ENCODE measurements around the gene SLC25A44. TPM values are rescaled to one million over a fixed set of nuclear protein-coding genes. Genes with fewer than 3 reads are reported as not detected.
A peak's percentile ranks its signal among the peaks of the same experiment; 100 is the strongest.
"Not testable (repeated sequence)": the region's sequence is repeated elsewhere in the genome, so short reads cannot be mapped to it uniquely, and the experiment has no call there.

Gene SLC25A44
- total RNA-seq, 1 donor from 2014 or later = 9.0 TPM

GRCh38 chr1:156200044-156200443, 6.1 kb downstream of the SLC25A44 start:
- no peak for DNase-seq (ENCODE audit: low read depth in 2 of 2)

DNA sequence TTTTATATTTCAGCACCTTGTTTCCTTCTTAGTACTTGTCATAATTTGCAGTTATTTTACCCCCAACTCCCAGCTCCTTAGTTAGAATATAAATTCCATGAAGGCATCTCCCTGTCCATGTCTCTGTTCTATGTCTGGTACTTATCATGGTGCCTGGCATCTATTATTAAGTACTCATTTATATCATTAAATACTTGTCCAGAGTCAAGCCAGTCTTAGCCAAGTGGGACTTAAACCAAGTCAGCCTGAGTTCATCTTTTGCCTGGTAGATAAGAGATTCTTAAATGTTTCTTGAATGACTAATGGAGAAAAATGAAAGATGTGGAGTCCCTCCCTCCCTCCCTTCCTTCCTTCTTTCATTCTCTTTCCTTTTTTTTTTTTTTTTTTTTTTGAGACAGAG, 9.4 kb downstream of the SLC25A44 start:
- no peak for DNase-seq (ENCODE audit: low read depth in 2 of 2)

- DNase-seq (ENCODE audit: low read depth in 2 of 2) = no peak
These were observed 10.8 kb downstream of the SLC25A44 start for GRCh38 chr1:156204686-156205085.

DNA sequence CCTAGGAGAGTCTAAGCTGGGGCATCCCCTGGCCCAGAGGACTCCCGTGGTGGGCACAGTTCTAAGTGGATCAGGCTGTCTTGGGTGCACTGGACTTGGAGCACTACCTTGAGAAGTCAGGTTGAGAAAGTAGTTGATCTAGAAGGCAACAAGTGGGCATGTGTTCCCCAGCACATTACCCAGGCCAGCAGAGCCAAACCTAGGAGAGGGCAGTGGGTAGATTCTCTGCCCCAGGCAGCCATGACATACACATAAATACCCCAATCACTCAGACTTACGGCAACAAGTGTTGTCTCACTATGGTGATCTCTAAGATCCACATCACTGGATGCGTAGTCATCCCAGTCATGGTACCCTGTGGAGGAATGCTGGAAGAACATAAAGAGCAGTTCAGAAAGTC, 17.3 kb downstream of the SLC25A44 start:
- DNase-seq (ENCODE audit: low read depth in 2 of 2) = no peak

- no peak for DNase-seq (ENCODE audit: low read depth in 2 of 2)
These were observed 18.2 kb downstream of the SLC25A44 start for GRCh38 chr1:156212130-156212529.

DNA sequence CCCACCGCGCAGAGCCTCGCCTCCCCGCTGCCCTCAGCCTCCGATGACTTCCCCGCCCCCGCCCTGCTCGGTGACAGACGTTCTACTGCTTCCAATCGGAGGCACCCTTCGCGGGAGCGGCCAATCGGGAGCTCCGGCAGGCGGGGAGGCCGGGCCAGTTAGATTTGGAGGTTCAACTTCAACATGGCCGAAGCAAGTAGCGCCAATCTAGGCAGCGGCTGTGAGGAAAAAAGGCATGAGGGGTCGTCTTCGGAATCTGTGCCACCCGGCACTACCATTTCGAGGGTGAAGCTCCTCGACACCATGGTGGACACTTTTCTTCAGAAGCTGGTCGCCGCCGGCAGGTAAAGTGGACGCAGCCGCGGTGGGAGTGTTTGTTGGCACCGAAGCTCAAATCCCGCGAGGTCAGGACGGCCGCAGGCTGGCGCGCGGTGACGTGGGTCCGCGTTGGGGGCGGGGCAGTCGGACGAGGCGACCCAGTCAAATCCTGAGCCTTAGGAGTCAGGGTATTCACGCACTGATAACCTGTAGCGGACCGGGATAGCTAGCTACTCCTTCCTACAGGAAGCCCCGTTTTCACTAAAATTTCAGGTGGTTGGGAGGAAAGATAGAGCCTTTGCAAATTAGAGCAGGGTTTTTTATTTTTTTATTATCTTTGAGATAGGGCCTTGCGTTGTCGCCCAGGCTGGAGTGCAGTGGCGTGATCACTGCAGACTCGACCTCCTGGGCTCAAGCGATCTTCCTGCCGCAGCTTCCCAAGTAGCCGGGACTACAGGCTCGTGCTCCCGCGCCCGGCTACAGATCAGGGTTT, 19.1 kb downstream of the SLC25A44 start, which contains the start of gene PMF1:
Gene PMF1, plus strand, starts transcription at position 175 of the 811 bp plus-strand sequence. Its CDS starts 9 bp downstream, at position 184.
- DNase-seq (ENCODE audit: low read depth in 2 of 2) = peak; percentile 92 to 97

DNA sequence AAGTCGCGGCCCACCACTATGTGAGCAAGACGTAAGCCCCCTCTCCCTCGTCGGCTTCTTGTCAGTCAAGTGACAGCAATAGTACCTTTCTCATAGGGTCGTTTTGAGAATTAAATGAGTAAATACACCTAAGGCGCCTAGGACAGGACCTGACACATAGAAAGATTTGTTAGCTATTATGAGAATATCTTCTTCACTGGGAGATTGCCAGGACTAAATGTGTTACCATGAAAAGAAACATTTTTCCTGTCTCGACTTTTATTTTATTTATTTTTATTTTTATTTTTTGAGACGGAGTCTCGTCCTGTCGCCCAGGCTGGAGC, 19.7 kb downstream of the SLC25A44 start:
- no peak for DNase-seq (ENCODE audit: low read depth in 2 of 2)

GRCh38 chr1:156214024-156214748, 20.3 kb downstream of the SLC25A44 start:
- peak in 1 of 2 donors; percentile 12 for DNase-seq (ENCODE audit: low read depth in 2 of 2)

DNA sequence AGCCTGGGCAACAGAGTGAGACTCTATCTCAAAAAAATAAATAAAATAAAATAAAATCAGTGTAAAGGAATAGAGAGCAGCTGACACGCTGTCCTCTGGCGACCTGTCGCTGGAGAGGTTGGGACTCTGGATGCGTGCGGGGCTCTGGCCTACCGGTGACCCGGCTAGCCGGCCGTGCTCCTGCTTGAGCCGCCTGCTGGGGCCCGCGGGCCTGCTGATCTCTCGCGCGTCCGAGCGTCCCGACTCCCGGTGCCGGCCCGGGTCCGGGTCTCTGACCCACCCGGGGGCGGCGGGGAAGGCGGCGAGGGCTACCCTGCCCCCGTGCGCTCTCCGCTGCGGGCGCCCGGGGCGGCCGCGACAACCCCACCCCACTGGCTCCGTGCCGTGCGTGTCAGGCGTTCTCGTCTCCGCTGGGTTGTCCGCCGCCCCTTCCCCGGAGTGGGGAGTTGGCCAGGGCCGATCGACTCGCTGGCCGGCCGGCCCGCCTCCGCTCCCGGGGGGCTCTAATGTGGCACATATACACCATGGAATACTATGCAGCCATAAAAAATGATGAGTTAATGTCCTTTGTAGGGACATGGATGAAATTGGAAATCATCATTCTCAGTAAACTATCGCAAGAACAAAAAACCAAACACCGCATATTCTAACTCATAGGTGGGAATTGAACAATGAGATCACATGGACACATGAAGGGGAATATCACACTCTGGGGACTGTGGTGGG, 22.6 kb downstream of the SLC25A44 start:
- not testable (repeated sequence) for DNase-seq (ENCODE audit: low read depth in 2 of 2)

GRCh38 chr1:156217871-156218270, 24.0 kb downstream of the SLC25A44 start:
- DNase-seq (ENCODE audit: low read depth in 2 of 2) = peak in 1 of 2 donors; percentile 67

GRCh38 chr1:156220226-156220625, 26.3 kb downstream of the SLC25A44 start:
- no peak for DNase-seq (ENCODE audit: low read depth in 2 of 2)

GRCh38 chr1:156221986-156222692, 28.2 kb downstream of the SLC25A44 start:
- DNase-seq (ENCODE audit: low read depth in 2 of 2) = no peak

- DNase-seq (ENCODE audit: low read depth in 2 of 2) = no peak
These were observed 31.7 kb downstream of the SLC25A44 start for GRCh38 chr1:156225677-156226014.

DNA sequence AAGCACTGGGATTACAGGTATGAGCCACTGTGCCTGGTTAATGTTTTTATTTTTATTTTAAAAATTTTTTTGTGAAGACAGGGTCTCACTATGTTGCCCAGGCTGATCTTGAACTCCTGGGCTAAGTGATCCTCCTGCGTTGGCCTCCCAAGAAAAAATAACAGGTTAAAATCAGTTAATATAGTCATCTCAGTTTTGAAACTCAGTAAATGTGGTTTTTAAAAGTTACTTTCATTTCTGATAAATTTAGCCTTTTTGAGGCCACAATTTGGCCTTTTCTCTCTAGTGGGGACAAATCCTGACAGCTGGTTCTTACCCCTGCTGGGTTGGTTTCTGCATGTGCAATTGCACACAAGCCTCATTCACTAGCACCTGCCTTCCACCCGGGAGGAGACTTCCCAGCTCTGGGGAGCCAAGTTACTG, 32.2 kb downstream of the SLC25A44 start:
- no peak for DNase-seq (ENCODE audit: low read depth in 2 of 2)

- no peak for DNase-seq (ENCODE audit: low read depth in 2 of 2)
These were observed 32.9 kb downstream of the SLC25A44 start for GRCh38 chr1:156226782-156227181.

DNA sequence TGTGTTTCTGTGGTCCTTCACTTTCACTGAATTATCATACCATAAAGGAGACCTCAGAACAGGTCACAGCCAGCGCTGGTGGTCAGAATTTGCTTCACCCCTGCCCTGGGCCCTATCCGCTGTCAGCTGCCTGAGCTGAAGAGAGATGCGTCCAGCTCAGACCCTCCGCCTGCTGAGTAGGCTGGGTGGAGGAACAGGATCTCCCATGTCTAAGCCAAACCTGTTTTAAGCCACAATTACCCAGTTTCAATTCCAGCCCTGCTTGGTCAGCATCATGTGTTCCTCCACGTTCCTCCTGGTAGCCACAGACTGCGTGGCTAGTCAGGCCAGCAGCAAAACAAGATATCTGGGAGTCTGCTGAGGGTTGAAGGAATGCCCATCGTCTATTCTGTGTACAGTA, 34.6 kb downstream of the SLC25A44 start:
- DNase-seq (ENCODE audit: low read depth in 2 of 2) = no peak

GRCh38 chr1:156229809-156230472, 36.0 kb downstream of the SLC25A44 start:
- DNase-seq (ENCODE audit: low read depth in 2 of 2) = no peak

GRCh38 chr1:156230473-156230837, 36.6 kb downstream of the SLC25A44 start:
- DNase-seq (ENCODE audit: low read depth in 2 of 2) = no peak

- no peak for DNase-seq (ENCODE audit: low read depth in 2 of 2)
These were observed 38.4 kb downstream of the SLC25A44 start for GRCh38 chr1:156232201-156232894.

DNA sequence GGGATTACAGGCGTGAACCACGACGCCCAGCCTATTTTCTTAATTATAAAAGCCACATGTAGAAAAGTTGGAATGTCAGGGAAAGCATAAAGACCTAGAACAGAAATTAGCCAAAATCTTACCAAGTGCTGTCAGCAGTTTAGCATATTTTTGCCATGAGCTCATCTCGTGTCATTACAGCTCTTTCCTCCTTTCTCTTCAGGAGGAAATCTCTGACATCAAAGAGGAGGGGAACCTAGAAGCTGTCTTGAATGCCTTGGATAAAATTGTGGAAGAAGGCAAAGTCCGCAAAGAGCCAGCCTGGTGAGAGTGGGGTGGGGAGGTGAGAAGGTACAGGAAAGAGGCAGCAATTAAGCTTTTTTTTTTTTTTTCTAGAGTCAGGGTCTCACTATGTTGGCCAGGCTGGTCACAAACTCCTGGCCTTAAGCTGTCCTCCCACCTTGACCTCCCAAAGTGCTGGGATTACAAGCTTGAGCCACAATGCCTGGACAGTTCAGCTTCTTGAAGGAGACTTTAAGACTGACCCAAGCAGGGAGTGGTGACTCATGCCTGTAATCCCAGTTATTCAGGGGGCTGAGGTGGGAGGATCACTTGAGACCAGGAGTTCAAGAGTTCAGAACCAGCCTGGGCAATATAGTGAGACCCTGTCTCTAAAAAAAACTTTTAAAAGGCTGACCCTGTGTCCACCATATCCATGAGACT, 39.7 kb downstream of the SLC25A44 start:
- DNase-seq (ENCODE audit: low read depth in 2 of 2) = peak in 1 of 2 donors; percentile 38

Measured in dermis microvascular lymphatic vessel endothelial cell (primary cell).